Colonic mucosa (tissue), 4 donors: Measurements from ENCODE around the gene DGKH. TPM values are rescaled to one million over a fixed set of nuclear protein-coding genes. Genes with fewer than 3 reads are reported as not detected.

Source experiments
- DNase-seq: peaks from one replicate; pipeline ENCODE4 v3.0.0-alpha.2; 2020
- H3K27ac ChIP-seq: fragments of 200-600 bp; one replicate; pipeline ENCODE4 v1.8.0; 2021
- H3K27me3 ChIP-seq: fragments of 200-600 bp; one replicate; pipeline ENCODE4 v1.8.0; 2021
- H3K36me3 ChIP-seq: fragments of 200-600 bp; one replicate; pipeline ENCODE4 v1.8.0; 2021
- H3K4me1 ChIP-seq: fragments of 200-600 bp; one replicate; pipeline ENCODE4 v1.8.0; 2021; ENCODE audit warnings: mild to moderate bottlenecking
- H3K4me3 ChIP-seq: fragments of 200-600 bp; one replicate; pipeline ENCODE4 v1.8.0; 2021
- H3K9ac ChIP-seq, 2 donors: one replicate each; pipeline ENCODE4 v1.7.0; 2013; ENCODE audit warnings: control low read depth in 2 of 2, low read depth in 2 of 2, low read length in 2 of 2
- H3K9me3 ChIP-seq: fragments of 200-600 bp; one replicate; pipeline ENCODE4 v1.8.0; 2021
- CTCF ChIP-seq: fragments of 200-600 bp; IDR thresholded peaks from one replicate; pipeline ENCODE4 v1.8.0; 2022; ENCODE audit warnings: antibody characterized with exemption, mild to moderate bottlenecking
- intact Hi-C: fragments of 100-400 bp; cut with DNase I; formaldehyde crosslinking; loops from one replicate; pipeline ENCODE4 v1.14.1; 2022
- total RNA-seq, 2 donors: library from RNA; stranded (reverse); fragmentation: NEBNext Ultra II Directional in 1 of 2; extraction: Animal tissue kit (Norgen Biotek cat#: 25700) in 1 of 2; gene quantifications; one replicate each; pipeline ENCODE4 v1.2.1, GENCODE V29; 2021
- donor health status: healthy.
- donor health status: DM: no; HTN: no; CAD: no.
- donor health status: DM: no; HTN: no; CAD: no.

The DGKH gene
- total RNA-seq, 2 donors from 2014 or later, result 15.5 to 17.9 TPM

GRCh38 chr13:42011601-42012350 is 36.7 kb upstream of the DGKH start:
- Histone ChIP-seq H3K27me3 (no peaks in the 10 kb centered on the region), H3K9me3 (no peaks in the 10 kb centered on the region), H3K36me3 (no peaks in the 10 kb centered on the region), H3K4me3 (no peak overlapping the region), H3K9ac (no peak overlapping the region), H3K27ac (no peak overlapping the region), H3K4me1 (no peaks in the 10 kb centered on the region)
- intact Hi-C loops, result no loop called here
- no peak for TF ChIP-seq CTCF
- DNase-seq, result no peak

- no peaks in the 10 kb centered on the region for H3K36me3 ChIP-seq
- no peak for DNase-seq
- H3K9me3 ChIP-seq, result no peaks in the 10 kb centered on the region
- no peaks in the 10 kb centered on the region for H3K27me3 ChIP-seq
- no peaks in the 10 kb centered on the region for H3K4me1 ChIP-seq
- intact Hi-C loops, result no loop called here
- no peak overlapping the region for H3K9ac ChIP-seq
- H3K4me3 ChIP-seq, result no peak overlapping the region
- TF ChIP-seq CTCF, result no peak
- no peak overlapping the region for H3K27ac ChIP-seq
Observed at GRCh38 chr13:42014119-42014518, 34.3 kb upstream of the DGKH start.

- no peak overlapping the region for H3K9ac ChIP-seq
- no peak overlapping the region for H3K4me3 ChIP-seq
- H3K27me3 ChIP-seq, result no peaks in the 10 kb centered on the region
- intact Hi-C loops, result no loop called here
- H3K27ac ChIP-seq, result no peak overlapping the region
- H3K9me3 ChIP-seq, result no peaks in the 10 kb centered on the region
- no peaks in the 10 kb centered on the region for H3K4me1 ChIP-seq
- no peak for DNase-seq
- no peaks in the 10 kb centered on the region for H3K36me3 ChIP-seq
- TF ChIP-seq CTCF, result no peak
Observed at GRCh38 chr13:42017264-42017663, 31.2 kb upstream of the DGKH start.

GRCh38 chr13:42021851-42022250 is 26.6 kb upstream of the DGKH start:
- H3K27me3 ChIP-seq, result no peaks in the 10 kb centered on the region
- no peak for DNase-seq
- H3K9me3 ChIP-seq, result no peaks in the 10 kb centered on the region
- H3K36me3 ChIP-seq, result no peaks in the 10 kb centered on the region
- H3K4me3 ChIP-seq, result no peak overlapping the region
- no peak overlapping the region for H3K9ac ChIP-seq
- peaks cover 4% of the 10 kb centered on the region for H3K4me1 ChIP-seq
- no peak overlapping the region for H3K27ac ChIP-seq
- TF ChIP-seq CTCF, result no peak
- intact Hi-C loops, result no loop called here

- peaks cover 4% of the 10 kb centered on the region for H3K4me1 ChIP-seq
- H3K27ac ChIP-seq, result no peak overlapping the region
- H3K27me3 ChIP-seq, result no peaks in the 10 kb centered on the region
- no peak overlapping the region for H3K4me3 ChIP-seq
- intact Hi-C loops, result no loop called here
- H3K9ac ChIP-seq, result no peak overlapping the region
- no peaks in the 10 kb centered on the region for H3K36me3 ChIP-seq
- H3K9me3 ChIP-seq, result no peaks in the 10 kb centered on the region
- no peak for DNase-seq
- TF ChIP-seq CTCF, result no peak
Observed at GRCh38 chr13:42022336-42022735, 26.1 kb upstream of the DGKH start.
